ENCODE data around the gene OR10H1.
"Not testable (repeated sequence)": the region's sequence is repeated elsewhere in the genome, so short reads cannot be mapped to it uniquely, and the experiment has no call there.

OR10H1 gene

DNA sequence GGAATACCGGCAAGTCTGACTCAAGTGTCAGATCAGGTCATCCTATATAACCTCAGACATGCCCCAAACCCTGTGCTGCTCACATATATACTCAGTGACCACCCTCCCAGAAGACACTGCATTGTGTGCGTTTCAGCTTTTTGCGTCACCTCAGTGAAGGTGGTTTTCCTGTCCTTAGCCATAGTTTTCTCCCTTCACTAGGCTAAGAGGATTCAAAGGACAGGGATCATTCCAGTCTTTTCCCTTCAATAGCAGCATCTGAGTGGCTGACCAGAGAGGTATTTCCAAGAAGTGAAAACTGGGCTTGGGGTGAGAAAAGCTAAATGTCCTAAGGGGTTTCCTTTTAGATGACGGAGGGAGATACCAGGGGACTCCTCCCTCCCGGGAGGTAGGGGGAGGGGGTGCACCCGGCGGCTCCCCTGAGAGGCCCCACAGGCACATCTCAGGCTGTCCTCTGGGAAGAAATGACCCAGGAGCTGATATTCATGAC is 12.7 kb upstream of the OR10H1 start:
- DNase-seq: no peak

DNA sequence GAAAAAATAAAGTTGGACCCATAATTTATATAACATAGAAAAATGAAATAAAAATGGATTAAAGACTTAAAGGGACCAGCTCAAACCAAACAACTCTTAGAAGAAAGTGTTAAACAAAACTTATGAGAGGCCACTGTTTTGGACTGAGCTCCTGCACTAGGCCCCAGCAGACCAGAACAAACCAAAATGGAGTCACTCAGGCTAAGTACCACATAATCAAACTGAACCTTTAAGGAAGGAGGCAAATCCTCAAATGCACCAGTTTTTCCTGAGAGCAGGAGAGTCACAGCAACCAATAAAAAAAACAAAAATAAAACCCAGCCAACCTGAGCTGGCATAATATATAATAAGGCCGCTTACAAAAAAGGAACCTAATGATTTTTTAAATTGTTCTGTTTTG is 10.3 kb upstream of the OR10H1 start:
- no peak for DNase-seq

DNA sequence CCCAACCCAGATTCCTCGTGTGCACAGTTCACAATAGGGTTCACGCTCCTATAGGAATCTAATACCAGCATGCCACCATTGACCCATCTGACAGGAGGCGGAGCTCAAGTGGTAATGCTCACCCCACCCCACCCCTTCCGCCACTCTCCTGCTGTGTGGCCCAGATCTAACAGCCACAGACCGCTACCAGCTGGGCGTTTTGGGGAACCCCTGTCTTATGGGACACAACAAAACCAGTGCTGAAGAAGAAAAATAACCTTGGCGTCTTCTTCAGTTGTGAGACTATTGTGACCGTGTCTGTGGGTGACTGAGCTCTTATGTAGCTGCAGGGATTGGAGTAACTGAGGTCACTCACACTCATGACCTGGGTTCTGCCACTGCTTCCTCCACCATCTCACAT is 5.2 kb upstream of the OR10H1 start:
- DNase-seq: no peak

DNA sequence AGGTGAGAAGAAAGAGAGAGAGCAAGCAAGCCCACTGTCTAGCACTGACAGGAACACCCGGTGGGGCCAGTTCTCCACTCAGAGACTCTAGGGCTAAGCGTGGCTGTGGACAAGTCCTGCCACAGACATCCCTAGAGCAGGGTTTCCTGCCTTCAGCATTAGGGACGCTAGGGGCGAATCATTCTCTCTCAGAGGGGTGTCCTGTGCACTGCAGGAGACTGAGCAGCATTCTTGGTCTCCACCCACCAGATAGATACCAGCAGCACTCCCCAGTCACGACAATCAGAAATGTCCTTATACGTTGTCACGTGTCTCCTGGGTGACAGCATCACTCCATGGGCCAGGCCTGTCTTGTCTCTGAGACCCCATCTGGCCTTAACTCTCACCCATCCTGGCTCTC is 1.5 kb downstream of the OR10H1 start:
- DNase-seq: no peak

DNA sequence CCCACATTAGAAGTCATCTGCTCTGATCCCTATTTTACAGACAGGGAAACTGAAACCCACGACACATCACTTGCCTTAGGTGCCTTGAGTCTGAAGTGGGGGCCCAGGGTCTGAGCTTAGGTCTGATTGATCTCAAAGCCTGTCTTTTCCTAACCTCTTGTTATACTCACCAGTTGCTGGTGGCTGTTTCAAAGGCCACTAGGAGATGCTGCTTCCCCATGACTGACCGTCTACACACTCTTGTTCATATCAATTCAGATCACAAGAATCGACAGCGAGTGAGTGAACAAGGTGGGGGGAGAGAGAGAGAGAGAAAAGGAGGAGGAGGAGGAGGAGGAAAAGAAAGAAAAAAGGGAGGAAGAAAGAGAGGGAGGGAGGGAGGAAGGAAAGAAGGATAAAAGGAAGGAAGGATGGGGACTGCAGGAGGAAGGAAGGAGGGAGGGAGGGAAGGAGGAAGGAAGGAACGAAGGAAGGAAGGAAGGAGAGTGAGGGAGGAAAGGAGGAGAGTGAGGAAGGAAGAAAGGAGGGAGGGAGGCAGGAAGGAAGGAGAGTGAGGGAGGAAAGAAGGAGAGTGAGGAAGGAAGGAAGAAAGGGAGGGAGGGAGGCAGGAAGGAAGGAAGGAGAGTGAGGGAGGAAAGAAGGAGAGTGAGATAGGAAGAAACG is 3.3 kb downstream of the OR10H1 start:
- no peak for DNase-seq

DNA sequence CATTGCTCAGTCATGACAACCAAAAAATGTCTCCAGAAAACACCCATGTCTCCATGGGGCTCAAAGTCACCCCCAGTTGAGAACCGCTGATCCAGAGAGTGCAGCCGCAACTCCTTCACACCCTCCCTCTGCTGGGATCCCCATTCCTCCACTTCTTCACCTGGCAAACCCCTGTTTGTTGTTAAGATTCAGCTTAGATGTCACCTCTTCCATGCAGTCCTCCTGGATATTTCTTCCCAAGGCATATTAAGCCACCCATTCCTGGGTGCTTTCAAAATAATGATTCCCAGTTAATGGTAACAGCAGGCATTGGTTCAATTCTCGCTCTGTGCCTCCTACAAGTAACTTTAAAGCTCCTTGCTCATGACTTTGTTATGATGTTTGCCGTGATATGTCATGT is 4.0 kb downstream of the OR10H1 start:
- no peak for DNase-seq

DNA sequence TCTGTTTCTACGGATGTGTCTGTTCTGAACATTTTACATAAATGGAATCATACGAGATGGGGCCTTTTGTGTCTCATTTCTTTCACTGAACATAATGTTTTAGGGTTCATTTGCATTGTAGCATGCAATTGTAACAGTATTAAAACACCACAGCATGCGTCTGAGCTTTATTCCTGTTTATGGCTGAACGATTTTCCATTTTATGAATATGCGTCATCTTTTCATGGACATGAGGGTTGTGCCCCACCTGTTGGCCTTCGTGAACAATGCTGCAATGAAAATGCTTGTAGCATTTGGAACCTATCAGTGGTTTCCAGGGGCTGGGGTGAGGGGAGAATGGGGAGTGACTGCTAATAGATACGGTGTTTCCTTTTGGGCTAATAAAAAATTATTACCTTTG is 5.1 kb downstream of the OR10H1 start:
- DNase-seq: peak; percentile 3

DNA sequence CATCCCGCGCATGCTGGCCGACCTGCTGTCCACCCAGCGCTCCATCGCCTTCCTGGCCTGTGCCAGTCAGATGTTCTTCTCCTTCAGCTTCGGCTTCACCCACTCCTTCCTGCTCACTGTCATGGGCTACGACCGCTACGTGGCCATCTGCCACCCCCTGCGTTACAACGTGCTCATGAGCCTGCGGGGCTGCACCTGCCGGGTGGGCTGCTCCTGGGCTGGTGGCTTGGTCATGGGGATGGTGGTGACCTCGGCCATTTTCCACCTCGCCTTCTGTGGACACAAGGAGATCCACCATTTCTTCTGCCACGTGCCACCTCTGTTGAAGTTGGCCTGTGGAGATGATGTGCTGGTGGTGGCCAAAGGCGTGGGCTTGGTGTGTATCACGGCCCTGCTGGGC is 21.2 kb downstream of the OR10H1 start:
- DNase-seq: not testable (repeated sequence)

DNA sequence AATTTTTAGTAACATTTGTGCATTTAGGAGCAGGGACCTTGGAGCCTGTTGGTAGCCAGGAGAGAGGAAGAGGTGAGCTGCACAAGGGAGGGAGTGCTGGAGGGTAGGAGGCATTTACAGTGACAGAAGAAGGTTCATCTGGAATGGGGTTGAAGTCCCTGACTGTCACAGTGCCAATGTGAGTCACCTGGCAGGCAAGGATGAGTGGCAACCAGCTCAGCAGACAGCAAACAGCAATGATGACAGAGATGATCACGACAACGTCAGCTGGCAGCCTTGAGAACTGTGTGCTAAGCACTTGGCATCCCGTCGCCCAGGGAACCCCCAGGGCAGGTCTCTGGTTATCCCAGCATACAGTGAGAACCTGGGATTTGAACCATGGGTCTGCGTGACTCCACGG is 25.4 kb downstream of the OR10H1 start:
- DNase-seq: no peak

DNA sequence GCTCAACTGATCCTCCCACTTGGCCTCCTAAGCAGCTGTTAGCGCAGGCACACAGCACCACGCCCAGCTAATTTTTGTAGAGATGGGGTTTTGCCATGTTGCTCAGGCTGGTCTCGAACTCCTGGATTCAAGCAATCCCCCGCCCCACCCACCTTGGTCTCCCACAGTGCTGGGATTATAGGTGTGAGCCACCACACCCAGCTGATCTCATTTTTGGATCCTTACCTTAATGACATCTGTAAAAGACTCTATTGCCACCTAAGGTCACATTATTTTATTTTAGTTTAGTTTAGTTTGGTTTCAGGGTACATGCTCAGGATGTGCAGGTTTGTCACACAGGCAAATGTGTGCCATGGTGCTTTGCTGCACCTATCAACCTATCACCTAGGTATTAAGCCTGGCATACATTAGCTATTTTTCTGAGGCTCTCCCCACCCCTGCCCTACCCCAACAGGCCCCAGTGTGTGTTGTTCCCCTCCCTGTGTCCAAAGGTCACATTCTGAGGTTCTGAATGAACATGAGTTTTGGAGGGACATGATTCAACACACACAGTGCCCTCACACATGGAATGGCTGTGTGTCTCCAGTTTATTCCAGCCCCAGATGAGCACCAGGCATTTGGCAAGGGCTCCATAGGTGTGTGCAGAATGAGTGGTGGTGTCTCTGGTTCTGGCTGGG is 26.7 kb downstream of the OR10H1 start:
- no peak for DNase-seq

DNA sequence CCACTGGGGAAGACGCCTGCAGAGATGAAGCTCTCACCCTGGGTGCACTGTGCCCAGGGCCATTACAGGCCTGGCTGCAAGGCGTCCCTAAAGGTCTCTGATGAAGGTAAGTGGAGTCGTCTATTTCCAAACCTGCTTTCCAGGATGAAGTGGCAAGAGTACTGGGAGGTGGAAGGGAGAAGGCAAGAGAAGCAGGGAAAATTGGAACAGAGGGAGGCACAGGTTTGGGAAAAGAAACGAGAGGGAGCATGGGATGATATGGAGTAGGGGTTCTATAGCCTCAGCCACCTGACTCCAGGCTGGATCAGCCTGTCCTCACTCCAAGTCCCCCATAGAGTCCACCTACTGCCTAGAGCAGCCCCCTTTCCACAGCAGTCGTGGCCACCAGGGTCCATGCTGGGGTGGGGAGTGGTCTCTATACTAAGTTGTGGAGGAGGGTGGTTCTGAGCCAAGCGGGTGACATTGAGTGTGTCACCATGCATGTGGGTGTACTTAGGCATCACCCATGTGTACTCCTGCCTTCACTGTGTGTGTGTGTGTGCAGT is 27.8 kb downstream of the OR10H1 start, which contains the start of gene OR10H5:
Gene OR10H5, plus strand, starts transcription at position 51 of the 545 bp plus-strand sequence. CDS start 6,388 bp downstream, outside the sequence.
- DNase-seq: no peak

DNA sequence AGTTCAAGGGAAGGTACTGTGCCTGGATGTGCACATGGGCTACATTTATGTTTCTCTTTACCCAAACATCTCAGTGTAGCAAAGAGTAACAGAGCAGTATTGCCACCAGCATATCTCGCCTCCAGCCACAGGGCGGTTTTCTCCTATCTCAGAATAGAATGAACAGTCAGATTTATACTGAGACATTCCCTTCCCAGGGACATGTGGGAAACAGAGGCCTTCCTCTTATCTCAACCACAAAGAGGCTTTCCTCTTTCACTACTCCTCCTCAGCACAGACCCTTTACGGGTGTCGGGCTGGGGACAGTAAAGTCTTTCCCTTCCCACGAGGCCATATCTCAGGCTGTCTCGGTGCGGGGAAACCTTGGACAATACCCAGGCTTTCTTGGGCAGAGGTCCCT is 32.6 kb downstream of the OR10H1 start:
- not testable (repeated sequence) for DNase-seq

DNA sequence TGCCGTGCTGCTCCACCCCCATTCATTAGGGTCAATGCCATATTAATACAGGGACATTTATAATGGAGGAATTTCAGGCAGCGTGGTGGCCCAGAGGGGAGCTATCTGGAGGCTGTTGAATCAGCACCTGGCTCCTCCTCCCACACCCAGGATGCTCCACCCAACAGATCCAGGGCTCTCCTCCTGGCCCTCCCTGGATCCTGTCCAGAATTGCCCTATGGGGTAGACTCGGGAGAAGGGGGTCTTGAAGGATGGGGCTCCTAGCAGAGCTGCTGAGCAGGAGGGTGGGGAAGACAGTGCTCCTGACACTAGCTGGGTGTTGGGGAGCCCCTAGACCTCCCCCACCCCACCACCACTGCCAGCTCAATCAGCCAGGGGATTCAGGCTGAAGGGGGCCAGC is 33.3 kb downstream of the OR10H1 start:
- no peak for DNase-seq

DNA sequence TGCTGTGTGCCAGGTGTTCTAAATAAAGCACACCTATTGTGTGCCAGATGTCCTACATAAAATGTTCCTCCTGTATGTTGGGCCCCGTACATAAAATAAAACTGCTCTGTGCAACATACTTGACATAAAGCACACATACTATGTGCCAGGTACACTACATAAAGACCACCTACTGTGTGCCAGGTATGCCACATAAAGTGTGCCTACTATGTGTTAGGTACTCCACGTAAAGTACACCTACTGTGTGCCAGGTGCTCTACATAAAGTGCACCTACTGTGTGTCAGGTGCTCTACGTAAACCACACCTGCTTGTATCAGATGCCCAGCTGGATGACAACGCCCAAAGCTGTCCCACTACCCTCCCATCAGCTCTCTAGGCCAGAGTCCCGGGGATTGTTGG is 33.8 kb downstream of the OR10H1 start:
- no peak for DNase-seq

DNA sequence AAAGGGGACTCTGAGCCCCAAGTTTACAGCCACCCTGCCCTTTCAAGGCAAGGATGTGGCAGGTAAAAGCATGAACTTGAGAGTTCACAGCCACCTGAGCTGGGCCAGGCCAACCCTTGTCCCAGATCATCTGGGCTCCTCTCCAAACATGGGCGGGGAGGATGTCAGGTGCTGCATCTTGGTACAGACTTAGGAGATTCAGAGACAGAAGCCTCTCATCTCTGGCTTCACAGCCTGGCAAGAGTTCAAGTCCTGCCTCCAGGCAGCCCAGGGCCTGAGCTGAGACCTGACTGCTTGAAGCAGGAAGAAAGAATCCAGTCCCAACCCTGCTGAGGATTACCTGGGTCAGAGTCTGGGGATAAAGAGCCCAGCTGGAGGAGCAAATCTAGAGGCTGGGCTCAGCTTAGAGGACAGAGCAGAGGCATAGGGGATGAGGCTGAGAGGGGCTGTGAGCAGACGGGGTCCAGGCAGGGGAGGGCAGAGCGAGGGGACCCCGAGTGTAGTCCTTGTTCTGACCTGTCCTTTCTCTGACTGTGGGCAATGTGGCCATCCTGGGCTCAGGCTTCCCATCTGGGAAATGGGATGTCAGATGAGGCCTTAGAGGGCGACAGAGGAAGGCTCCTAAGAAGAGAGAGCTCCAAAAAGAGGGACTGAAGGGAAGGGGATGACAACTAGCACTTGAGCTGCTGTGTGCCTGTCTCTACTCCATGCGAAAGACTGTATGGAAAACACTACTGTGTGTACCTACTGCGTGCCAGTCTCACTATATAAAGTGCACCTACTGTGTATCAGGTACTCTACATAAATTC is 34.6 kb downstream of the OR10H1 start:
- DNase-seq: no peak

DNA sequence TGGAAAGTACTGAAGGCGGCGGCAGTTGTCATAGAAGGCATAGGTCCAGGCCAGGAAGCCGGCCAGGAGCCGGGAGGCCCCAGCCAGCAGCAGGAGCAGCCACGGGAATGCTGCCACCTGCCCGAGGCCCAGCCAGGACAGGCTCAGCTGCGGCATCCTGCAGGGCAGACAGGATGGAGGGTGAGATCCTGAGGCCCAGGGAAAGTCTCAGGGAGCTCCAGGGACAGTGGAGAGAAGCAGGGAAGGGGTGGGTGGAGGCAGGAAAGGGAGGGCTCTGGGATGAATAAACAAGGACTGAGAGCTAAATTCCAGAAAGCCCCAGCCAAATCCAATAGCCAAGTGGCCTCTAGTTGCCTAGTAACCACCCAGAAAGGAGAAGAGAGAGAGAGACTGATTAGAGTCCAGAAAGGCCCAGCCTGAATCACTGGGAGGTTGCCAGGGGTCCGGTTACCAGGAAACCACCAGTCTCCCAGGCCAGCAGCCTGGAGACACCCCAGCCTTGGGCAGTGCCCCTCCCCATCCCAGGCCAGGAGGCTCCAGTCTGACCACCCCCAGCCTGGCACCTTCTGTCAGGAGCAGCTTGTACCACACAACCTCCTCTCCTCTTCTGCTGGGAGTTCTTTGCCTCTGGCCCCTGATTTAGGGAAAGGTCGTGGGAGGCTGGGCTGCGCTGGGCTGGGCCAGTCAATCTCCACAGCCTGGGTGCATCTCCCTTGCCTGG is 35.5 kb downstream of the OR10H1 start:
- DNase-seq: no peak

DNA sequence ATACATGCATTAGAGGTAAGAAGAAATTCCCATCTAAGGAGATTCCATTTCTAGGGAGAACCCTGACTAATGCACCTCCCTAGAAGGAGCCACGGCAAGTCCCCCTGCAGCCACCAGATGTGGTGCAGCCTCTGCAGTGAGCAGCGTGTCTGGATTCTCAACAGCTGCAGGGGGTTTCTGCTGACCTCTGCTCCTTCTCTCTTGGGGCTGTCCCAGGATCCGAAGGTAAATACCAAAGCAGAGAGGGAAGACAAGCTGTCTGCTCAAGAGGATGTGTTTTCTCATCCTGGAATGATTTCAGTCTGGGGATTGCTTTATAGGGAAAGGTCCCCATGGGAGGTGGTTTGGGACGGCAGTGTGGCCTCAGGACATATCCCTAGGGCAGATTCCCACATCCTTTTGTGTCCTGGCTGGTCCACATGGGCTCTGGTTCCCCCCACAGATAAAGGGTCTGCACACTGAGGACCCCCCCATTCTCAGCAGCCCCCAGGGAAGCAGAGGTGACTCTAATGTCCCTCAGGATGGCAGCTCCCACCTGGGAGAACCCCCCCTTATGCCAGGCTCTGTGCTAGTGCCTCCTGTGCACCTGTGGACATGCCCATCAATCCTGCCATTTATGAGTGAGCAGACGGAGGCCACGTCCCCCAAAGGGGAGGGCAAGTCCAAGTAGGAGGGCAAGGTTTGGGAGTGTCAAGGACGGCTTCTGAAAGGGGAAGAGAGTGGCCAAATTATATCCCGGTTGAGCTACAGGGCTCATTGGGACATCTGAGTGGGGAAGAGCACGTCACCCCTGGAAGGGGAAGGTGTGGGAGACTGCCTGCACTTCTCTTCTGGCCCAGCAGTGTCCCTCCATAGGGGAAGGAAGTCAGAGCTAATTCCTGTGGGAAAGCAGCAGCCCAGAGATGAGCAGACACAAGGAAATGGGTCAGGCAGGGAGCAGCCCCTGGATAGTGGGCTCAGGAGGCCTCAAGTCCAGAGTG is 38.2 kb downstream of the OR10H1 start:
- DNase-seq: no peak

DNA sequence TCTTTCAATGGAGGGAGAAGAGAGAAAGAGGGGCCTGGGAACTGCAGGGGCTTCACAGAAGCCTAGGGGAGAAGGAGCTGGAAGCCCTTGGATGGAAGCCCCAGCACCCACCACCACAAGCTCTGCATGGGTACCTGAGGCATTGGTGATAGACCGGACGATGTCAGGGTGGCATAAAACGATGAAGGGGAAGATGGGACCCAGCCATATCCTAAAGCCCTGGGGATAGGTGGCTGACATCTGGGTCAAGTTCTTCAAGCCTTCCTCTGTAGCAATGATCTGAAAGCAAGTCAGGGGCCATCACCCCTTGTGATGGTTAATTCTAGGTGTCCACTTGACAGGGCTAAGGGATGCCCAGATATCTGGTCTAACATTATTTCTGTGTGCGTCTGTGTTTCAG is 39.2 kb downstream of the OR10H1 start:
- no peak for DNase-seq

DNA sequence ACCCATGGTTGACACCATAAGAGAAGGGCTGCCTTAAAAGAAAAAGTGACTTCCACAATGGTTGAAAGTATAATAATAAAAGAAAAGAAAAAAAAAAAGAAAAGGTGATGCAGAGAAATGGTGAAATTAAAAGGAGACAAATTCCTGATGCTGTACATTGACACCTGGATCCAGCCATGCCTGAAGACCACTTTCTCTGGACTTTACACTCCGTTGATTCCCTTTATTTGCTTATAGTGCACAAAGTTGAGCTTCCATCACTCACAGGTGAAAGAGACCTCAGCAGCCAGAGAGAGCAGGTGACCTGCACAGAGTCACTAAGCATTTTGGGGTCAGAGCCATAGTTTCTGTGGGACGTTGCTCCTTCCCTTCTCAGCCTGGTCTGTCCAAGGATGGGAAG is 40.2 kb downstream of the OR10H1 start:
- DNase-seq: no peak

DNA sequence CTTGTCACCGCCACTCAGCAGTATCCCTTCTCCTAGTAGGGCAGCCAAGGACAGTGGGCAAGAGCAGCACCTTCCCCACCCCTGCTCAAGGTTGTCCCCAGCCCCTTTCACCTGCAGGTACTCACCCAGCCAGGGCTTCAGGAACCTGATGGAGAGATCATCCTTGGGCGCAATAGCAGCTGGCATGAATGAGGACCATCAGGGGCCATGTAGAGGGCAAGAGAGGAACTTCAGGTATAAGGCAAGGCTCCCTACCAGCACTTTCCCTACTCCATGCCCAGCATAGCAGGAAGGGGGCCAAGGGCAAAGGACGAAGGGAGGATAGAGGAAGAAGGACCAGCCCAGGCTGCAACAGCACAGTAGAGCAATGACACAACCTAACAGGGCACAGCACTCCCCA is 41.3 kb downstream of the OR10H1 start:
- DNase-seq: not testable (repeated sequence)

DNA sequence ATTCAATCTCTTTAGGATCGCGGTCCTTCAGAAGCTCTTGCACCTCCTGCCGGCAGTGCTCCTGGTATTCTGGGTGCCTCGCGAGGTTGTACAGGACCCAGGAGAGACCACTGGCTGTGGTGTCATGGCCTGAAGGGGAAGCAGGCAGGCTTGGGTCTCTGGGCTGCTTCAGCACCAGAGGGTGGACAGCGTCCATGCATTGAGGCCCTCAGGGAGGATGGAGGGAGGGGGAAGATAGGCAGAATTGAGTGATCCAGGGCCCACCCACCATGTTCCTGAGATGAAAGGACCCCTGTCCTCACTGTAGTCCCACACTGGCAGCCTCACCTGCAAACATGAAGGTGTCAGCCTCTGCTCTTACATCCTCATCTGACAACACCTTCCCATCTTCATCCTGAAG is 45.9 kb downstream of the OR10H1 start:
- no peak for DNase-seq

Data from NCI-H69 (cell line).